ENCODE measurements around the gene KCNC3.

GRCh38 chr19:50327461-50328223, 1.5 kb downstream of the KCNC3 start:
- TF ChIP-seq TRIM28 (IDR thresholded peaks at IDR 0.05; ENCODE audit: borderline replicate concordance, low read length) (no peak), REST (tag by site-specific recombination; IDR thresholded peaks at IDR 0.05) (no peak), ZNF768 (tag by site-specific recombination; IDR thresholded peaks at IDR 0.05) (no peak), ZBTB7A (tag by site-specific recombination; IDR thresholded peaks at IDR 0.05; ENCODE audit: low read depth) (no peak)

All from HEK293 (cell line).